ENCODE results near the gene OSBP2. TPM values are rescaled to one million over a fixed set of nuclear protein-coding genes. Genes with fewer than 3 reads are reported as not detected.
"Not testable (repeated sequence)": the region's sequence is repeated elsewhere in the genome, so short reads cannot be mapped to it uniquely, and the experiment has no call there.

Gene OSBP2
- total and polyA plus RNA-seq, 10 donors, result 0.38 to 41.4 (median 6.5) TPM

DNA sequence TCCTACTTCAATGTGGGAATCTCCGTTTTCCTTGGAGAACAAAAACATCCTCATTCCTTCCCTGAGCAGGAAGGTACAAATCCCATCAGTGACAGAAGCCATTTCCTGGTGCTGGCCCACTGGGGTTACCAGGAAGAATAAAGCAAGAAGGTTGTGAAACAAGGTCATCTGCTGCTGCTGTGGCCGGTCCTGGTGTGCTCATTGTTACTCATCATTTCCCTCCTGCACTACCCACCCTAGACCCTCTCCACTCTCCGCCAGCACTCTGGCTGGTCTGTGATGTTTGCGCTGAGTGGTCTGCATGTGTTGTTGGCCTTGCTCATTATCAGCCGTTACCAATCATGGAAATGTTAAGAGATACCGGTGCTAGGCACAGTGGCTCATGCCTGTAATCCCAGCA is 37.0 kb downstream of the OSBP2 start:
- Histone ChIP-seq H3K9me3 (peaks cover 0 to 7% (median 0%) of the 10 kb centered on the region in 8 donors), H3K4me1 (no peaks in the 10 kb centered on the region), H3K36me3 (no peaks in the 10 kb centered on the region), H3K4me3 (no peak overlapping the region), H3K27ac (peak overlapping the region in 1 of 8 donors; percentile 11), H3K27me3 (replicated peaks in 1 of 7) (no peaks in the 10 kb centered on the region)
- 71 to 76% (median 72%) methylated on average over 6 of the region's 6 CpGs for WGBS, 5 donors
- DNase-seq, result no peak
- intact Hi-C loops (cut with DNase I; ENCODE audit: low total_unique reads), result no loop called here
- TF ChIP-seq POLR2A (IDR thresholded peaks at IDR 0.05), result no peak
- TF ChIP-seq POLR2AphosphoS5 (IDR thresholded peaks at IDR 0.05), result no peak
- TF ChIP-seq, protein P1, sequence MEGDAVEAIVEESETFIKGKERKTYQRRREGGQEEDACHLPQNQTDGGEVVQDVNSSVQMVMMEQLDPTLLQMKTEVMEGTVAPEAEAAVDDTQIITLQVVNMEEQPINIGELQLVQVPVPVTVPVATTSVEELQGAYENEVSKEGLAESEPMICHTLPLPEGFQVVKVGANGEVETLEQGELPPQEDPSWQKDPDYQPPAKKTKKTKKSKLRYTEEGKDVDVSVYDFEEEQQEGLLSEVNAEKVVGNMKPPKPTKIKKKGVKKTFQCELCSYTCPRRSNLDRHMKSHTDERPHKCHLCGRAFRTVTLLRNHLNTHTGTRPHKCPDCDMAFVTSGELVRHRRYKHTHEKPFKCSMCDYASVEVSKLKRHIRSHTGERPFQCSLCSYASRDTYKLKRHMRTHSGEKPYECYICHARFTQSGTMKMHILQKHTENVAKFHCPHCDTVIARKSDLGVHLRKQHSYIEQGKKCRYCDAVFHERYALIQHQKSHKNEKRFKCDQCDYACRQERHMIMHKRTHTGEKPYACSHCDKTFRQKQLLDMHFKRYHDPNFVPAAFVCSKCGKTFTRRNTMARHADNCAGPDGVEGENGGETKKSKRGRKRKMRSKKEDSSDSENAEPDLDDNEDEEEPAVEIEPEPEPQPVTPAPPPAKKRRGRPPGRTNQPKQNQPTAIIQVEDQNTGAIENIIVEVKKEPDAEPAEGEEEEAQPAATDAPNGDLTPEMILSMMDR (IDR thresholded peaks at IDR 0.05 in 8 of 11, conservative IDR thresholded peaks at IDR 0.05 in 3 of 11), result no peak

DNA sequence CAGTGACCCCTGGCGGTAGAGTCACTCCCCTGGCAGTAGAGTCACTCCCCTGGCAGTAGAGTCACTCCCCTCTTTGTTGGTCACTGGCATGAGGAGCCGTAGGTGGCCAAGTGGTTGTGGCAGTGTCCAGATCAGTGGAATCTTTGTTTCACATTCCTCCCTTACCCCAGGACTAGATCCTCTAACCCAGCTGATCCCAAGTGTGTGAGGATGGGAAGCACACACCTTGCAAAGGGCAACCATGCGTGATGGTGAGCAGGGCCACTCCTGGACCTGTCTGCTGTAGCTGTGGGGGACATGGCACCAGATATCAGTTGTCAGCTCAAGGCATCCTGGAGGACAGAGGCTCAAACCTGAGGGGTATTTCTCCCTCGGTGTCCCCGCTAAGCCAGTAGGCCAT is 37.8 kb downstream of the OSBP2 start:
- no peak for DNase-seq
- H3K27me3 ChIP-seq (replicated peaks in 1 of 7), result no peaks in the 10 kb centered on the region
- peaks cover 0 to 7% (median 0%) of the 10 kb centered on the region in 8 donors for H3K9me3 ChIP-seq
- TF ChIP-seq POLR2AphosphoS5 (IDR thresholded peaks at IDR 0.05), result no peak
- no peaks in the 10 kb centered on the region for H3K4me1 ChIP-seq
- H3K27ac ChIP-seq, result no peak overlapping the region
- H3K4me3 ChIP-seq, result no peak overlapping the region
- WGBS, 5 donors, result 94 to 99% (median 95%) methylated on average over 4 to 5 of the region's 5 CpGs
- H3K36me3 ChIP-seq, result no peaks in the 10 kb centered on the region
- intact Hi-C loops (cut with DNase I; ENCODE audit: low total_unique reads), result no loop called here

DNA sequence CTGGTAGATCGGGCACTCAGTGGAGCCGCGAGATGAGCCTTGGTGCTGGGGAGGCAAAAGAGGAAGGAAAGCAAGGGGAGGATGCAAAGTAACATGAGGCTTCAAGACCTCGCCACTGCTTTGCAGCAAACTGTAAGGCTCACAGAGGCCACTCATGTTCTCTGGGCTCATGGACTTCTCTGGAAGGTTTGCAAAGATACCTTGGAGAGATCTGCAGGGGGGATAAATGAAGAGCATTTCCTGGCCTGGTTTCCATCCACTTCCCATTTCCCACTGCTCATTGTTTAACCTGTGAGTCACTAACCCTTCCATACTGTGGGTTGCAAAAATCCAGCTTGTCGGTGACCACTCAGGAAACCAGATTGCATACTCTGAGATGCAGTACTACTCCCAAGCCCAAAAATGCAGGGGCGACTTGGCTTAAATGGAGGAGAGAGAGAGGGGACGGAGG is 38.5 kb downstream of the OSBP2 start:
- 32 to 68% (median 37%) methylated on average over 7 of the region's 7 CpGs for WGBS, 5 donors
- no peaks in the 10 kb centered on the region for H3K4me1 ChIP-seq
- H3K27me3 ChIP-seq (replicated peaks in 1 of 7), result no peaks in the 10 kb centered on the region
- H3K27ac ChIP-seq, result no peak overlapping the region
- DNase-seq, result no peak
- peaks cover 0 to 7% (median 0%) of the 10 kb centered on the region in 8 donors for H3K9me3 ChIP-seq
- no peak overlapping the region for H3K4me3 ChIP-seq
- TF ChIP-seq POLR2AphosphoS5 (IDR thresholded peaks at IDR 0.05) (no peak), POLR2A (IDR thresholded peaks at IDR 0.05) (no peak)
- TF ChIP-seq, protein P1 (IDR thresholded peaks at IDR 0.05 in 8 of 11, conservative IDR thresholded peaks at IDR 0.05 in 3 of 11), result no peak
- no peaks in the 10 kb centered on the region for H3K36me3 ChIP-seq
- intact Hi-C loops (cut with DNase I; ENCODE audit: low total_unique reads), result no loop called here

DNA sequence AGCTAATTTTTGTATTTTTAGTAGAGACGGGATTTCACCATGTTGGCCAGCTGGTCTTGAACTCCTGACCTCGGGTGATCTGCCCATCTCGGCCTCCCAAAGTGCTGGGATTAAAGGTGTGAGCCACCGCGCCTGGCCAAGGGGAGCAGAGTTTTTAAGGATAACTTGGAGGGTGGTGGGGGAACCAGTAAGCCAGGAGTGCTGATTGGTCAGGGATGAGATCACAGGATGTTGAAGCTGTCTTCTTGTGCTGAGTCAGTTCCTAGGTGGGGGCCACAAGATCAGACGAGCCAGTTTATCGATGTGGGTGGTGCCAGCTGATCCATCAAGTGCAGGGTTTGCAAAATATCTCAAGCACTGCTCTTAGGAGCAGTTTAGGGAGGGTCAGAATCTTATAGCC is 45.3 kb downstream of the OSBP2 start:
- H3K27me3 ChIP-seq (replicated peaks in 1 of 7); H3K4me3 ChIP-seq; H3K9me3 ChIP-seq; H3K27ac ChIP-seq; intact Hi-C loops (cut with DNase I; ENCODE audit: low total_unique reads); DNase-seq; H3K36me3 ChIP-seq: not testable (repeated sequence)
- WGBS, 5 donors, result 67 to 76% (median 70%) methylated on average over 7 of the region's 7 CpGs
- H3K4me1 ChIP-seq, result peaks cover 0 to 19% (median 8%) of the 10 kb centered on the region in 6 donors

- intact Hi-C loops (cut with DNase I; ENCODE audit: low total_unique reads); H3K36me3 ChIP-seq; H3K27ac ChIP-seq; DNase-seq; H3K9me3 ChIP-seq; H3K4me3 ChIP-seq; H3K27me3 ChIP-seq (replicated peaks in 1 of 7): not testable (repeated sequence)
- H3K4me1 ChIP-seq, result peaks cover 0 to 19% (median 8%) of the 10 kb centered on the region in 6 donors
- WGBS, 5 donors, result 54 to 91% (median 74%) methylated on average over 5 of the region's 5 CpGs
These were observed 45.8 kb downstream of the OSBP2 start for GRCh38 chr22:30740511-30740910.
